B cell (primary cell): ENCODE measurements around the gene HECTD1. TPM values are rescaled to one million over a fixed set of nuclear protein-coding genes. Genes with fewer than 3 reads are reported as not detected.

Experiments
- ATAC-seq: fragments of 200-7000 bp; cut with Tn5 transposase; one replicate; pipeline ENCODE4 v1.10.0; 2021; ENCODE audit warnings: low read depth, mild to moderate bottlenecking, moderate number of reproducible peaks, moderate library complexity
- CTCF ChIA-PET: fragments of 350-600 bp; sonication (Branson Sonifier 250); formaldehyde crosslinking; loops from one replicate; lab custom pipeline; 2021; ENCODE audit warnings: antibody characterized with exemption, inconsistent platforms; lab: Charles Lee
- POLR2A ChIA-PET: fragments of 350-600 bp; sonication (Branson Sonifier 250); formaldehyde crosslinking; loops from one replicate; lab custom pipeline; 2021; ENCODE audit warnings: antibody characterized with exemption; lab: Charles Lee
- DNase-seq: peaks from one replicate; pipeline ENCODE4 v3.0.0; 2013
- H2AFZ ChIP-seq: 2 replicates; pipeline ENCODE4 v1.6.1; 2012; ENCODE audit warnings: mild to moderate bottlenecking, low read depth, low read length; ENCODE audit not compliant: insufficient read depth, poor library complexity, severe bottlenecking
- H3K27ac ChIP-seq, 2 donors: 1 replicate in 1 of 2; 2 replicates in 1 of 2; pipeline ENCODE4 v1.5.1; 2012 to 2013; ENCODE audit warnings: low read length in 2 of 2, mild to moderate bottlenecking in 2 of 2, moderate library complexity in 1 of 2
- H3K27me3 ChIP-seq, 4 experiments: fragments of 200-600 bp in 1 of 4; sonication (generic) in 1 of 4; replicated peaks in 1 of 4; 1 replicate in 2 of 4; 2 replicates in 2 of 4; pipeline versions ENCODE4 v1.6.1 to v1.7.0; 2013 to 2016; ENCODE audit warnings: low read length in 3 of 4, mild to moderate bottlenecking in 2 of 4, mixed read lengths in 1 of 4, moderate library complexity in 1 of 4; ENCODE audit not compliant: insufficient read depth in 4 of 4, control insufficient read depth in 3 of 4; ENCODE audit errors: control extremely low read depth in 1 of 4
- H3K36me3 ChIP-seq, 2 experiments: replicated peaks in 1 of 2; 1 replicate in 1 of 2; 2 replicates in 1 of 2; pipeline versions ENCODE4 v1.6.1 to v1.7.1; 2013; ENCODE audit warnings: low read length in 1 of 2; ENCODE audit not compliant: insufficient read depth in 2 of 2, control insufficient read depth in 1 of 2; ENCODE audit errors: control extremely low read depth in 1 of 2, extremely low read depth in 1 of 2
- H3K4me1 ChIP-seq, 2 donors: fragments of 200-600 bp in 1 of 2; sonication (generic) in 1 of 2; 1 replicate in 1 of 2; 2 replicates in 1 of 2; pipeline versions ENCODE4 v1.5.1 to v1.6.1; 2013 to 2017; ENCODE audit warnings: low read length in 2 of 2; ENCODE audit not compliant: control insufficient read depth in 2 of 2, insufficient read depth in 2 of 2
- H3K4me2 ChIP-seq: replicated peaks from 2 replicates; pipeline ENCODE3; 2012; ENCODE audit warnings: mild to moderate bottlenecking, low read depth, low read length; ENCODE audit not compliant: poor library complexity, severe bottlenecking
- H3K4me3 ChIP-seq, 5 experiments: fragments of 200-600 bp in 1 of 5; sonication (generic) in 1 of 5; 1 replicate in 3 of 5; 2 replicates in 2 of 5; pipeline versions ENCODE4 v1.5.1 to v1.7.0; 2011 to 2016; ENCODE audit warnings: low read length in 4 of 5, mild to moderate bottlenecking in 4 of 5, low read depth in 2 of 5, control low read depth in 1 of 5, moderate library complexity in 1 of 5; ENCODE audit not compliant: insufficient read depth in 1 of 5; ENCODE audit errors: control extremely low read depth in 1 of 5, extremely low read depth in 1 of 5
- H3K79me2 ChIP-seq: fragments of 200-600 bp; sonication (generic); one replicate; pipeline ENCODE4 v1.6.0; 2016; ENCODE audit warnings: low read length; ENCODE audit not compliant: control insufficient read depth, insufficient read depth
- H3K9ac ChIP-seq: fragments of 200-600 bp; sonication (generic); 2 replicates; pipeline ENCODE4 v1.6.1; 2017; ENCODE audit warnings: mild to moderate bottlenecking, low read length, moderate library complexity
- H3K9me3 ChIP-seq, 3 donors: one replicate each; pipeline versions ENCODE4 v1.6.1 to v1.7.1; 2013; ENCODE audit warnings: low read length in 2 of 3; ENCODE audit not compliant: control insufficient read depth in 2 of 3, insufficient read depth in 1 of 3; ENCODE audit errors: control extremely low read depth in 1 of 3
- H4K20me1 ChIP-seq: 2 replicates; pipeline ENCODE4 v1.6.0; 2012; ENCODE audit warnings: mild to moderate bottlenecking, low read length; ENCODE audit not compliant: insufficient read depth, control insufficient read depth, poor library complexity, severe bottlenecking
- H3K27ac Mint-ChIP-seq: one replicate; pipeline ENCODE4 v1.8.0; 2021; ENCODE audit warnings: mixed read lengths
- H3K27me3 Mint-ChIP-seq: one replicate; pipeline ENCODE4 v1.8.0; 2021; ENCODE audit warnings: mixed read lengths
- H3K4me1 Mint-ChIP-seq: one replicate; pipeline ENCODE4 v1.8.0; 2021; ENCODE audit warnings: mixed read lengths
- H3K4me3 Mint-ChIP-seq: one replicate; pipeline ENCODE4 v1.8.0; 2021; ENCODE audit warnings: mixed read lengths
- H3K9me3 Mint-ChIP-seq: one replicate; pipeline ENCODE4 v1.8.0; 2022; ENCODE audit warnings: mixed read lengths; ENCODE audit not compliant: insufficient read depth
- EZH2 ChIP-seq: IDR thresholded peaks from 2 replicates; pipeline ENCODE4 v1.6.1; 2012; ENCODE audit warnings: borderline replicate concordance, low read depth, mild to moderate bottlenecking, moderate library complexity, low read length; ENCODE audit not compliant: insufficient read depth, poor library complexity, severe bottlenecking
- WGBS: methylation state at CpG from one replicate; pipeline ENCODE4 v1.1.5; 2013; ENCODE audit warnings: missing lambda C conversion rate; ENCODE audit not compliant: insufficient coverage; 5-methylcytosine and 5-hydroxymethylcytosine counted together
- intact Hi-C: fragments of 100-400 bp; cut with micrococcal nuclease; formaldehyde crosslinking; loops from one replicate; pipeline ENCODE4 v1.10.0; 2022
- polyA plus RNA-seq: library from polyadenylated mRNA; depleted of rRNA; stranded (reverse); fragments of >200 nt; gene quantifications from 2 replicates; pipeline ENCODE4 v1.2.3, GENCODE V29; 2012
- total RNA-seq, 2 donors: library from RNA; stranded (reverse); fragments of 120-200 nt in 1 of 2; gene quantifications; 1 replicate in 1 of 2; 2 replicates in 1 of 2; pipeline versions ENCODE4 v1.2.3 to v1.2.4, GENCODE V29; 2013 to 2022
- TF ChIP-seq, protein P1 (sequence below): fragments of 200-600 bp; IDR thresholded peaks from one replicate; pipeline ENCODE4 v1.8.0; 2022; ENCODE audit warnings: antibody characterized with exemption, mild to moderate bottlenecking

The HECTD1 gene
- total and polyA plus RNA-seq, 2 donors (not counting 1 experiment from before 2014, with no cell fraction given) = 63.1 to 184 TPM

DNA sequence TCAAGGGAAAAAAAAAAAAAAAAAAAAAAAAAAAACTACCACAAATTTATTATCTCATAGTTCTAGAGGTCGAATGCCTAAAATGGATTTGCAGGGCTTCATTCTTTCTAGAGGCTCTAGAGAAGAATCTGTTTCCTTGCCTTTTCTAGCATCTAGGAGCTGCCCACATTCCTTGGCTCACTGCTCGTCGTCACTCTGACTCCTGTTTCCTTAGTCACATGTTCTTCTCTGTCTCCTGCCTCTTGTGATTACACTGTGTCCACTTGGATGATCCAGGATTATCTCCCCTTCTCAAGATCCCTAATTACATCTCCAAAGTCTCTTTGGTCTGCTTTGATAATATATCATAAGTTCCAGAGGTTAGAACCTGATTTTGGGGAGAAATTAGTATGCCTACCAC, 88.7 kb downstream of the HECTD1 start:
- Mint-ChIP-seq H3K9me3 (no peaks in the 10 kb centered on the region), H3K27me3 (no peaks in the 10 kb centered on the region), H3K4me1 (no peaks in the 10 kb centered on the region), H3K4me3 (no peak overlapping the region), H3K27ac (no peak overlapping the region)
- Histone ChIP-seq H3K79me2 (peaks cover 4% of the 10 kb centered on the region), H3K4me2 (no peak overlapping the region), H3K4me1 (no peaks in the 10 kb centered on the region), H3K27me3 (no peaks in the 10 kb centered on the region), H2AFZ (no peak overlapping the region), H3K36me3 (peaks cover 9 to 89% of the 10 kb centered on the region in 2 experiments), H4K20me1 (no peaks in the 10 kb centered on the region), H3K27ac (no peak overlapping the region), H3K4me3 (no peak overlapping the region), H3K9ac (no peak overlapping the region), H3K9me3 (no peaks in the 10 kb centered on the region)
- ATAC-seq (no peak), DNase-seq (no peak)
- TF ChIP-seq, protein P1, sequence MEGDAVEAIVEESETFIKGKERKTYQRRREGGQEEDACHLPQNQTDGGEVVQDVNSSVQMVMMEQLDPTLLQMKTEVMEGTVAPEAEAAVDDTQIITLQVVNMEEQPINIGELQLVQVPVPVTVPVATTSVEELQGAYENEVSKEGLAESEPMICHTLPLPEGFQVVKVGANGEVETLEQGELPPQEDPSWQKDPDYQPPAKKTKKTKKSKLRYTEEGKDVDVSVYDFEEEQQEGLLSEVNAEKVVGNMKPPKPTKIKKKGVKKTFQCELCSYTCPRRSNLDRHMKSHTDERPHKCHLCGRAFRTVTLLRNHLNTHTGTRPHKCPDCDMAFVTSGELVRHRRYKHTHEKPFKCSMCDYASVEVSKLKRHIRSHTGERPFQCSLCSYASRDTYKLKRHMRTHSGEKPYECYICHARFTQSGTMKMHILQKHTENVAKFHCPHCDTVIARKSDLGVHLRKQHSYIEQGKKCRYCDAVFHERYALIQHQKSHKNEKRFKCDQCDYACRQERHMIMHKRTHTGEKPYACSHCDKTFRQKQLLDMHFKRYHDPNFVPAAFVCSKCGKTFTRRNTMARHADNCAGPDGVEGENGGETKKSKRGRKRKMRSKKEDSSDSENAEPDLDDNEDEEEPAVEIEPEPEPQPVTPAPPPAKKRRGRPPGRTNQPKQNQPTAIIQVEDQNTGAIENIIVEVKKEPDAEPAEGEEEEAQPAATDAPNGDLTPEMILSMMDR = no peak
- no peak for TF ChIP-seq EZH2
- WGBS = 100% methylated on average over 2 of the region's 3 CpGs
- POLR2A ChIA-PET = no interaction called here
- intact Hi-C loops = loop anchor here (10.0 kb wide), 1 partner anchor 46 kb away; no protein-coding TSS in a partner anchor
- CTCF ChIA-PET = no interaction called here

DNA sequence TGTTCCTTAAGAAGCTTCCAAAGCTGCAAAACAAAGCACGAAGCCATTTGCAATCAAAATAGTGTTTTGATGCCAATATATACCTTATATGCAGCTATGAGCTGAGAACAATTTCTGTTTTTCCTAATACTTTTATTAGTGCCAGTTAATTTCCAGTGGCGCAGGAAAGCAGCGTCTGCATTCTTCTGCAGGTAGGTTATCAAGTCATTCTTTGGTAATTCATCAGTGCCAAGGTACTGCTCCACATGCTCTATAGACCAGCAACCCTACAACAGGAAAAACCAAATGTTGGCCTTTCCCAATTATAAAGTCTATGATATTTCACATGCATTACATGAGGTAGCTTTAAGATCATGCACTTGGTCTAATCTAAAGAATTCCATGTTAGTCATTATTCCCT, 93.8 kb downstream of the HECTD1 start:
- ChIA-PET POLR2A (no interaction called here), CTCF (interaction anchor here (1.0 kb wide), 1 partner anchor 133 kb away, joined by 3 read pairs; no protein-coding TSS in a partner anchor)
- no peak overlapping the region for H3K9ac ChIP-seq
- no peaks in the 10 kb centered on the region for H3K9me3 ChIP-seq
- no peaks in the 10 kb centered on the region for H3K27me3 ChIP-seq
- no peak for ATAC-seq
- peaks cover 11 to 89% of the 10 kb centered on the region in 2 experiments for H3K36me3 ChIP-seq
- Mint-ChIP-seq H3K9me3 (no peaks in the 10 kb centered on the region), H3K4me3 (no peak overlapping the region), H3K27ac (no peak overlapping the region), H3K27me3 (no peaks in the 10 kb centered on the region), H3K4me1 (no peaks in the 10 kb centered on the region)
- no peak overlapping the region for H3K4me2 ChIP-seq
- no peaks in the 10 kb centered on the region for H4K20me1 ChIP-seq
- H3K4me1 ChIP-seq = no peaks in the 10 kb centered on the region
- H3K27ac ChIP-seq = no peak overlapping the region
- H3K4me3 ChIP-seq = no peak overlapping the region
- no peak for DNase-seq
- intact Hi-C loops = loop anchor here (10.0 kb wide), 1 partner anchor 51 kb away; no protein-coding TSS in a partner anchor
- TF ChIP-seq, protein P1 = no peak
- TF ChIP-seq EZH2 = no peak
- 64% methylated on average over 2 of the region's 3 CpGs for WGBS
- no peak overlapping the region for H2AFZ ChIP-seq
- no peaks in the 10 kb centered on the region for H3K79me2 ChIP-seq
